Activated CD8-positive, alpha-beta memory T cell treated with anti-CD3 and anti-CD28 coated beads for 24 hours (primary cell): ENCODE results near the gene TMEM44.
"Not testable (repeated sequence)": the region's sequence is repeated elsewhere in the genome, so short reads cannot be mapped to it uniquely, and the experiment has no call there.

ENCODE experiments used
- DNase-seq: peaks from one replicate; pipeline ENCODE4 v3.0.0-alpha.2; 2020

TMEM44 gene

DNA sequence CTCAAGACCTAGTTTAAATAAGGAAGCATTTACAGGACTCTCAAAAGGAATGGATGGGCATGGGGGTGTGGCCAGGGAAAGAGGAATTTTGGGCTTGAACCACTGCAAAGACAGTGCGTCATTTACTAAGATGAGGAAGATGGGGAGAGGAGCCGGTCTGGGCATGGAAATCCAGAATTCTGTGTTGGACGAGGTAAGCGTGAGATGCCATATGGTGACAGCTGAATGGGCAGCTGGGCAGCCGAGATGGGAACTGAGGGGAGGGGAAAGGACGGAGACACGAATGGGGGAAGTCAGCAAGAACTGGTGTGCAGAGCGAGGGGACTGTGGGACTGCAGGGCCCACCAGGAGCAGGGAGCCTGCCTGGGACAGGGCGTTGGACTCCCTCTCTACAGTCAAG is 24.2 kb downstream of the TMEM44 start:
- DNase-seq: no peak

DNA sequence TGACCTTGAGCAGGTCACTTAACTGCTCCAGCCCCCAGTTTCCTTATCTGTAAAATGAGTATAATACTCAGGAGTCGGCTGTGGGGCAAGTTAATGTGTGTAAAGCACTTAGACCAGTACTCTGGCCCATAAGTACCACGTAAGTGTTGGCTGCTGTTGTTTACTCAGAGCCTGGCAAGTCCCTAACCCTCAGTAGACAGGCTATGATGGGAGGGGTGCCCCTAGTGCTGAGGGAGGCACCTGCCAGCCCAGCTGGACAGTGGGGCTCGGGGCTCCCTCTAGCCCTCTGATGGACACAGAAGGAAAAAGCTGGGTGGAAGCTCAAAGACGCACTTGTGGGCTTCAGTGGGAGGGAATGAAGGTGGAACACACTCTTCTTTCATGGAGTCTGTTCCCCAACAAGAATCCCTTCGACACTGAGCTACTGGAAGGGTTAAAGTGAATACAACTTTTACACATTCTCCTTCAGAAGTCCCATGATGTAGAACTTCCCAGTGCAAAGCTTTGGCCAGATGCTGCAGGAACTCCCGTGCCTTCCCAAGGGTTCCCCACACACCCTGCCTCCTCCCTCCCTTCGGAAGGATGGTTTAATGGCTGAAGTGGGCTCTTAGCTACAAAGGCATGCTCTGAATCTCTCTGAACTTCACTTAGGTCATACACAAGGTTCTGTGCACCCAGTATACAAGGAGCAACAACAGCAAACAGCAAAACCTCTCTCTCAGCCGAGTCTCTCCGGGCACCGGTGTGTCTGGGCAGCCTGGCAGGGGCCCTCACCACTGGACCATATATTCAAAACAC is 25.4 kb downstream of the TMEM44 start:
- no peak for DNase-seq

DNA sequence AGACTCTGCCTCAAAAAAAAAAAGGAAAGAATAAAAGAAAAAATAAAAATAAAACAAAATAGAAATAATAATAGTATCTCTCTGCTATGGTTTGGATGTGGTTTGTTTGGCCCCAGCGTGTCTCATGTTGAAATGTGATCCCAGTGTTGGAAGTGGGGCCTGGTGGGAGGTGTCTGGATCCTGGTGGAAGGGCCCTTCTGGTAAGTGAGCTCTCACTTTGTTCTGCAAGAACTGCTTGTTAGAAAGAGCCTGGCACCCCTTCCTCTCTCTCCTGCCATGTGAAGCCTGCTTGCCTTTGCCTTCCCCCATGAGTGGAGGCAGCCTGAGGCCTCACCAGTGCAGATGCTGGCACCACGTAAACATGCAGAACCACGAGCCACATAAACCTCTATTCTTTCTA is 26.3 kb downstream of the TMEM44 start:
- no peak for DNase-seq

DNA sequence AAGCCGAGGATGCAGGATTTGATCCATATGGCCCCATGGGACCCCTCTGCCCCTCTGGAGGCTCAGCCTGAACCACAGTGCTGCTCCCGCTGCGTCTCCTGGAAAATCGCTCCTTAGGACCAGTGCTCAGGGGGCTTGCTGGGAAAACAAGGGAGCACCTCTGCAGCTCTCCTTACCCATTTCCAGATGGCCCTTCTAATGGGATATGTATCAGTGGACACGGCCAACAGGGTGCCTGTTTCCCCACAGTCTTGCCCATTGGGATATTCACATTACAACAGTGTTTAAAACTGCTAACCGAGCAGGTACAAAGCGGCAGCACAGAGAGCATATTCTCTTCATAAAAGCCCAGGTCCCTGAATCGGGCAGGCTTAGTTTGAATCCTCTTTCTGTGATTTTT is 27.1 kb downstream of the TMEM44 start:
- DNase-seq: no peak

DNA sequence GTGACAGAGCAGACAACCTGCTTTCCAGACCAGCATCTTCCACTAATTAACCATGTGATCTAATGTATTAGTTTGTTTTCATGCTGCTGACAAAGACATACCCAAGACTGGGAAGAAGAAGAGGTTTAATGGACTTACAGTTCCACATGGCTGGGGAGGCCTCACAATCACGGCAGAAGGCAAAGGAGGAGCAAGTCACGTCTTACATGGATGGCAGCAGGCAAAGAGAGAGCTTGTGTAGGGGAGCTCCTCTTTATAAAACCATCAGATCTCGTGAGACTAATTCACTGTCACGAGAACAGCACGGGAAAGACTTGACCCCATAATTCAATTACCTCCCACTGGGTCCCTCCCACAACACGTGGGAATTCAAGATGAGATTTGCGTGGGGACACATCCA is 27.9 kb downstream of the TMEM44 start:
- not testable (repeated sequence) for DNase-seq

DNA sequence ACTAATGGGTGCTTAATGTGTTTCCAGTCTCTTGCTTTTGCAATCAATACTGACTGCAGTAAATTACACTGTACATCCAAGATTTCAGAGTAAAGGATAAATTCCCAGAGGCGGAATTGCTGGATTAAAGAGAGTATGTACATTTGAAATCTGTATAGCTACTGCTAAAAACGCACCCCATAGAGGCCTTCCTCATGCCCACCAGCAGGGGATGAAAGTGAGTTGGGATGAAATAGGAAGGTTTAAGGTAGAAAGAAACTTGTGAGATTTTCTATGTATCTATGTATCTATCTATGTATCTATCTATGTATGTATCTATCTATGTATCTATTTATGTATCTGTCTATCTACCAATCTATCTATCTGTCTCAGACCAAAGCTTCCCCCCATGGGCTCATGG is 28.4 kb downstream of the TMEM44 start:
- DNase-seq: no peak

DNA sequence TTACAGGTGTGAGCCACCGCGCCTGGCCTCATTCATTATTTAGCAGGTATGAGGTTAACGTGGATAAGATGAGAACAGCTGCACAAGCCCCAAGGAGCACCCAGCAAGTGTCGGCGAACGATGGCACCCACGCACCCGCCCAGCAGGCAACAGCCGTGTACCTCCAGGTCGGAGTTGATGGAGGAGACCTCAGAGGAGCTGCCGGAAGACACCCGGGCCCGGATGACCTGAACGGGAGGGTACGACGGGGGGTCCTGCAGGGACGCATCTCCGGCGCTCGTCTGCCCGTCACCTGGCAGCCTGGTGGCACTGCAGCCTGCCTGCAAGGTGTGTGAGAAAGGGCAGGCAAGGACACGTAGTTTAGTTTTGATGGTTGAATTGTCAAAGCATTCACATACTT is 29.1 kb downstream of the TMEM44 start:
- no peak for DNase-seq

DNA sequence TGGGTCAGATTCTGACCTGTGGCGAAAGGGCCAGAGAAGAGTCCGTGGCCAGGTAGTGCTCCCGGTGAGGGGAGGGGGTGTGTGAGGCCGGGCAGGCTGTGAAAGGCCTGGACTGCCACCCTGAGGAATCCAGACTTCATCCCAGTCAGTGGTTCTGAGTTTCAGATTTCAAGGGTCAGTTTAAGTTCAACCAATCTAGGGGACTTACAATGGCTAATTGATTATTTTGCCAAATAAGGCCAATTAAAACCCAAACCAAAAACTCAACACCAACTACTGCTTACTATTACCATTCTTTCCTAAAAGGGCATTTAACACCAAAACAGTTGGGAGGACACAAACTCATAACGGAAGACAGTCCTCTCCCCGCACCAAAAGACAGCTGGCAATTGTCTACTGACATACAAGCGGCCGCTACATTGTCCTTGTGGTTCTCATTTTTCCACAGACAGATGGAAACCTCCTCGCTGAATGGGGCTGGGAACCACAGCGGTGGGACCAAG is 30.5 kb downstream of the TMEM44 start:
- DNase-seq: no peak

DNA sequence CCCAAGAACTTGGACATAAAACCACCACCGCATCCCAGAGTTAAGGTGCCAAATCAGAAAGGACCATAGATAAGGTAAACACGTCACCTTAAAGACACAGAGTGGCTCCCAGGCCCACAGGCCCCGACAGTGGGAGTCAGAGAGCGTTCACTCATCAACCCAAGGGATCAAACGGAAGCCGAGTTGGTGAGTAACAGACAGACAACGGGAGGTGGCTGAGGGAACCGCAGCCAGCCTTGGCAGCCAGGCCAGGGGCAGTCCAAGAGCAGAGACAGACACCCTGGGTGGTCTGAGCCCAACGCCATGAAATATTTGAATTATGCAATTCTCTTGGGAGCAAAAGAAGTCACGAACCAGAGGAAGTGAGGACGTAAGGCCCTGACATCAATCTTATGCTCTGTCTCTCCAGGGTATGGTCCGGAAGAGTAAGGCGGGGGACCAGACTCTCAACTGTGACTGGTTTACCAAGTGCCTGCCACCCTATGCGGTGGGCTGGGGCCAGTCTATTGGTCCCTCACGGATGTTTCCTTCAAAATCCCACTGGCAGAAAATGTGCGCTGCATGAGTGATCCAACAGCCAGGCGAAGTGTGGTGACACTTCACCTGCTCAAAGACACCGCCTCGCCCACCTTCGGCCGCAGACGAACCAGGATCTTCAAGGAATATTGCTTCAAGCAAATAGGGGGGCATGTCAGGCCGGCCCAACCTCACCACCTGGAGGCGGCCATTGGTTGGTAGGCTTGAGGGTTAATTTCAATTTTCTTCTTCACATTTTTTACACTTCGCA is 34.3 kb downstream of the TMEM44 start:
- no peak for DNase-seq

DNA sequence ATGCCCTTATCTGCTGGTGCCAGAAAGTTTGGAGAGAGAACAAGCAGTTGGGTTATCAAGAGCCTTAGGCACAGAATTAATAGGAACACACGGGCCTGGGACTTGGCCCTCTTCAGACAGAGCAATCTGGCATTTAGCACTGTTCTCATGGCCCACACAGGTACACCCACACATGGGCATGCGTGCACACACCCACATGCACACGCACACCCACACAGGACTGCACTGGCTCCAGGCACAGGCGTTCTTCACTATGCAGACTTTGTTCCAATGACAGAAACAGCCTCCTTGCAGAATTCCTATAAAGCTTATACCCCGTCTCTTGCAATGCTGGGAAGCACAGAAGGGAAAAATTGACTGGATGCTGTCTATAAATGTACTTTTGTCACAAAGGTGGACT is 36.3 kb downstream of the TMEM44 start:
- DNase-seq: no peak

DNA sequence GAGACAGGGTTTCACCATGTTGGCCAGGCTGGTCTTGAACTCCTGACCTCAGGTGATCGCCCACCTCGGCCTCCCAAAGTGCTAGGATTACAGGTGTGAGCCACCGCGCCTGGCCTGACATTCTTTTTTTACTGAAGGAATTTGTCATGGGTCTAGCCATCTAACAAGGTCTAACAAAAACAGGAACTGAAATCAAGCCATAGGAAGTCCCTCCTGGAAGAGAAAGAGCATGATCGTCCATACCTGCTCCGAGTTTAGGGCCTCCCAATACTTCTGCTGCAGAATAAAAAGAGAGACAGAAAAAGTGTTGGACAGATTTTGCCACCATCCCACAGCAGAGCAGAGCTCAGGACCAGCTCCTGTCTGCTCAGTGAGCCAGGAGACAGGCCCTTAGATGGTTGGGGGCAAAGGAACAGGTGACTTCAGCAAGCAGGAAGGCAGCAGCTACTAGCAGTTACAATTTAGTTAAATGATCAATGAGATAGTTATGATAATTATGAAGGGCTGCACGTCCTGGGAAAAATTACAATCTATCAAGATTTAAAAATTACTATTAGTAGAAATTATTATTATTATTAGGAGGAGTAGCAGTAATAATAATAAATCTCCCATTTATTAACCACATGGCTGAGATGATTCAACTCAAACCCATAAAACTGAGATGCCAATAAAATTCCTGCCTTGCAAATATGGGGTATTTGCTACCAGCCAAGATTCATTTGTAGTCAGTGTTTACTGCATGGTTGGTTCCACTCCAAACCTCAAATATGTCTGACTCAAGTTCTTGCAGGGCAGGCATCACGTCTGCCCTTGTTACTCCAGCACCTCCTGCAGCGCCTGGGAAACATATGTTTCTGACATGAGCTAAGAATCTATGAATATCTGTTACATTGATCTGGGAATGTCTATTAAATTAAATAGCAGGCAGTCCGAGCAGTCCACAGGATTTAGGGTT is 40.1 kb downstream of the TMEM44 start:
- DNase-seq: no peak

DNA sequence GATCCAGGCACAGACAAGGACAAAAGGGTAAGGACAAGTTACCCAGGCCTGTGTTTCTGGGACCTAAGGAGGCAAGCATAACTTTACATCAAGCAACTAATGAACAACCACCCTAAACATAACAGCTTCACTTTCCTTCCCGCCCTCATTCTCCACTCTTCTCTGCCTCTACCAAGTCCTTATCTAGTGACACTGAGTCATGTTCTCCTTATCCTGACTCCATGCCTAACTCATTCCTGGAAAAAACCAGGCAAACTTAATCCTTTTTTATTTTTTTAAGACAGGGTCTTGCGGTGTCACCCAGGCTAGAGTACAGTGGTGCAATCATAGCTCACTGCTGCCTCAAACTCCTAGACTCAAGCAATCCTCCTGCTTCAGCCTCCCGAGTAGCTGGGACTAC is 44.5 kb downstream of the TMEM44 start:
- no peak for DNase-seq

DNA sequence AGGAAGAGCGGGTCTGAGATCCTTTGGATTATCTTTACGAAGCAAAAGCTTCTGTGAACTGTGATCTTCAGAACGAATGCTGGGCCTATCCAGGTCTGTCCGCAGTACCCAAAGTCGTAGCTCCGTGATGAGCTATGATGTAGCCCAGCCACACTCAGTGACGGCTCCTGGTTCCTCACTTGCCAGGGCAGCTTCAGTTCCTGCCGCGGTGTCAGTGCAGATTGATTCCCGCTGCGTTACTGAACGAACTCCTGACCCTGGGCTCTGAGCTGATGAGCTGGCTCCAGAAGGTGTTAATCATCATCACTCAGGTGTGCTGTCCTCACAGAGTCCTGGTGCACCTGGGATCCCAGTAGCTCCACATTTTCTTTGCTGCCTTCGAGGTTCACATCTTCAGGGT is 45.0 kb downstream of the TMEM44 start:
- no peak for DNase-seq

DNA sequence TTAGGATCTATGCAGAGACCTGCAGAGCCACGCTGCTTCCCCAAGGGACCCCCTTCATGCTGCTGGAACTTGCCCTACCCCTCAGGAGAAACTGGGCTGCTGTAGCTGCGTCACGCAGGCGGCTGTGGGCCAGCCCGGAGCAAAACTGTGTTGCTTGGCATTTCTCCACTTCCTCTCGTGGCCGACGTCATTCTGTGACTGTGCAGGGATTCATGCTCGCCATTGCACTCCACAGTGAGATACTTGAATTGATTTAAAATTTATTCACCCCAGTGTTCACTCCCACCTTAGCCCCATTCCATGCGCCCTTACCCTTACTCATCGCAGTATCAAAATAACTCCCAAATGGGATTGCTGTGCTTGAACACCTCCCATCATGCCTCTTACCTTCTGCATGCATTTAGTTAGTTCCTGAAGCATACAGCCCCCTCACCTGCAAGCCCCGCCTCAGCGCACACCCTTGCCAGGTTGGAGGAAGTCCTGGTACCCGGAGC is 45.7 kb downstream of the TMEM44 start:
- no peak for DNase-seq

DNA sequence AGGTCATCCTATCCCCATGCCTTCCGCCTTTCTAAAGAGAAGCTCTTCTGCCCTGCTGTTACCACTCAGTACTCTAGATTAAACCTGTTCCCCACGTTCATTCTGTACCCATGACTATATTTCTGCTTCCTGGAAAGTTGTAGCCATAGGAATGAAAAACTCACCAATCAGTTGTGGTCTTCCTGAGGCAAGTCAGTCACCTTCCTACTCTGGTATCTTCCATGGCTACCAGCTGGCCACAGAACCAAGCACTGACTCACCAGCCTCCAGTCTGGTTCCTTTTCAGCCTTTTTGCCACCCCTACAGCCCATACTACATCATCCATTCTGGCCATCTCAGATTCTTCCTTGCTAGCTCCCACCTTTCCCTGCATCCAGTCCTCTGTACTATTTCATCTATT is 46.4 kb downstream of the TMEM44 start:
- DNase-seq: no peak

DNA sequence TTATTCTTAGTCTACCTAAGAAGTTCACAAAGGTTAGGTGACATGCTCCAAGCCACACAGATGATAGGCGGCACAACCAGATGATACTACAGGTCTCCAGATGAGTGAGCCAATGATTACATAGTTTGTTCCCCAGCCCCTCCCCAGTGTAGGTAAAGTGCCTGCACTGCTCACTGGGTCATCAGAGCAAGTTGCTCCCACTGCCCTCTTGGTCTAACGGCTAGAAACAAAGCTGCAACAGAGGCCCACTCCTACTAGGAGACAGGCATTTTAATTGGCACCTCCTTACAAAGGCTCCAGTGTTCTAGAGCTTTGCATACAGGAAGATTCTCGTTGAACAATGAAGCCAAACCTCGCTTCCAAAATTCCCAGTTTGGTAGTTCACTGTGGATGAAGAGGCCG is 47.3 kb downstream of the TMEM44 start:
- DNase-seq: no peak

DNA sequence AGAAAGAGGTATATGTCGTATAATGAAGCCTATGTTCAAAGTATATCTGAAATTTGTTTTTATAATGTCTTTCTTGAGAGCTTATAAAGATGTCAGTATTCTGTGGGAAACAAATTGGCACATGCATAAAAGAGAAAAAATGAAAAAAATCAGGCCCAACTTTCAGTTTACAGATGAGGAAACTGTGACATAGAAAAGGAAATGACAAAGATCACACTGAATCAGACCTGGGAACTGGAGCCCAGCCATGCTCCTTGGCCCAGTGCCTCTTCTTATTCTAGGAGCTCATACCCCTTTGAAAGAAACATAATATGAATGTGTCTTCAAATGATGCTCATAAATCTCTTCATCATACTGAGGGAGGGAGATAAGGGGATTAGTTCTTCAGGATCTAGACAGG is 48.4 kb downstream of the TMEM44 start:
- DNase-seq: no peak

DNA sequence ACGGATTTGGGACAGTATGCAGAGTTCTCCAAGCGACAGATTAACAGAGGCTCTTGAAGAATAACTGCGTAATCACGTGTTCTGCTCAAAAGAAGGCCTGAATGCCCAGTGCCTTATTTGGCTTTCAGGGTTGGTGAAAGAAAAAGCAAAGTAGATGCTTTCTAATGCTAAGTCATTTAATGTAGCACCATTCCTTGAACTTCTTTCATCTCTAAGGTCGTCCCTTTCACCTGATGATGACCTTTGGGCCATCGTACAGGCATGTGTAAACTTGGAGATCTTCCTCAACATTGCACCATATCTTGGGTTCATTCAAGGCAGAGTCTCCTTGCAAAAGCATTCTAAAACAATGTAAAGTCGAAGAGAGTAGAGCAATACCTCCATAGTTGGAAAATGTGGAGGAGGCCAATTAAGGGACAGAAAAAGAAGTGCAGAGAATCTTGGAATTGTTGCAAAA is 48.9 kb downstream of the TMEM44 start:
- no peak for DNase-seq

DNA sequence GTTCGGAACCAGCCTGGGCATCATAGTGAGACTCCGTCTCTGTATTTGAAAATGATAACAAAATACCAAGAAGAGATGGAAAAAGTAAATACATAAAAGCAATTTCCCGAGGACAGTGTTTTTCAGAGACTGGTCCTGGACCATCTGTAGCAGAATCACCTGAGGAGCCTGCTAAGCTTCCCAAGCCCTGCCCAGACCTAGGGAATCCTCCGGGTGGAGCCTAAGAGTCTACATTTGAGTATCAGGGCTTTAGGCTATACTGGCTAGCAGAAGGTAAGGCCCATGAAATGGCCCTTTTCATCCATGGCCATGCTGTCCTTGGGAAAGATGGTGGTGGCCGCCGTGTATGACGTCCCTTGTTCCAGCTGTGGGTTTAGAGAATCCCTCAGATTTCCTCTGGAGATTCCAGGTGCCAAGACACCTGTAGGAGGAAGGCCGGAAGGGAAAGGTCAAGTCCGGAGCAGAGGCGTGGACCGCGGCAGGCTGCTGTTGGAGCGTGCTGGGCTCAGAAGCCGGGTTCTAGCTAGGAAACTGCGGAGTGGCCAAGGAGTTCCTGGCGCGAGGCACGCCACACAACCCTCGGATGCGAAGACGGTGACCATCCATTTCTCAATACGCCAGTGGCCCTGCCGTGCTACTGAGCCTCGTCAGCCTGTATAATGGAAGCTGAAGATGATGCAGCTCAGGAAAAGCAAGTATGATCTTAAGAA is 50.9 kb downstream of the TMEM44 start:
- no peak for DNase-seq

DNA sequence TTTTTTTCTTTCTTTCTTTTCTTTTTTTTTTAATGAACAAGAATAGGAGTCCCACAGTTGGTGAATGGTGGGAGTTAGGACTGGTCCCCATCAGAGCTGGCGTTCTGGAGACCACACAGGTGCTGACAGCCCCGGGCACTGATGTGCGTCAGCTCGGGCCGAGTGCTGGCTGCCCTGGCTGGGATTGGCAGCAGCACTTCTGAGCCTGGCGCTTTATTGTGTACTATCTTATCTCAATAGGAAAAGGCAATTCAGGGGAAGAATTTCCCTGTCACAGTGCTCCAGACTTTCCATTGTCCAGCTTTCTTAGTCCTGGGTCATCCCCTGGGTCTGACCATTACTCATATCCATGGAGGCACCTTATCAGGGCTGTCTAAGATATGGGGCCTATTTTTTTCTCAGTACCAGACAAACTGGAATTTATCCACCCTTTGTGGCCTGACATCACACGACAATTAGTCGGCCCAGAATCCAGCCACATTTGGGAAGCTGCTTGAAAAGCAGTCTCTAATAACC is 54.1 kb downstream of the TMEM44 start:
- no peak for DNase-seq

DNA sequence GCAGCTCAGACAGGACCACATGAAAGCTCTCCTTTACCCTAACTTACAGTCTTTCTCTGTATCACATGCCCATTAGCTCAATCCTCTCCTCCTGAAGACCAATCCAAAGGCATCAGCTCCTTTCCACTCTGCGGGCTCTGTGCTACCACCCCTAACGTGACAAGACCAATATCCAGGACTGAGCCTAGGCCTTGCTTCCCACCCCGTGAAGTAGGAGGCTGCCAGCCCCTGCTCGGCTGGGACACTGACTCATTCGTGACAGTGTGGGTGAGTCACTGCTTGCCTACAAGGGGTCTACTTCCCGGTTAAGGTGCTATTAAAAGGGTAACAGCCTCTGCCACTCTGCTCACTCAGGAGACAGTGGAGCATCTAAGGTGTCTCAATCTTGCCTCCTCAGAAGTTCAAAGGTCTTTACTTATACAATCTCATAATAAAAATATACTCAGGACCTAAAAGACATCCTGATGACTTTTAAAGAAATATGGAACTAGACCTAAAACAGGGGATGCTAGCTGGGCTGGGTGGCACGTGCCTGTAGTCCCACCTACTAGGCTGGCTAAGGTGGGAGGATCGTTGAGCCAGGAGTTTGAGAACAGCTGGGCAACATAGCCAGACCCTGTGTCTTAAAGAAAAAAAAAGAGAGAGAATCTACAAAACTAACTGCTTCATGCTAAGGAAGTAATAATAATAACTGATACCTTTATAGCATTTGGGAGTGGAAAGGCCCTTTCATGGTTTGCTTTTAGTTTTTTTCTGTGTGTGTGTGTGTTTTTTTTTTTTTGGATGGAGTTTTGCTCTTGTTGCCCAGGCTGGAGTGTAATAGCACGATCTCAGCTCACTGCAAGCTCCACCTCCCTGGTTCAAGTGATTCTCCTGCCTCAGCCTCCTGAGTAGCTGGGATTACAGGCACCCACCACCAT is 55.0 kb downstream of the TMEM44 start:
- DNase-seq: peak; percentile 62
